RWPE1 (cell line): ENCODE measurements around the gene ZNF329.

Source experiments
- CTCF ChIA-PET: fragments of 350-600 bp; sonication (Branson Sonifier 250); formaldehyde crosslinking; extraction: SDS; loops from one replicate; lab custom pipeline; 2021; lab: Yijun Ruan, JAX
- POLR2A ChIA-PET: fragments of 400-600 bp; formaldehyde crosslinking; extraction: SDS; loops from one replicate; lab custom pipeline; 2020; ENCODE audit warnings: antibody characterized with exemption; ENCODE audit not compliant: low non-redundant PET; lab: Yijun Ruan, JAX
- DNase-seq: peaks from one replicate; pipeline ENCODE4 v3.0.0; 2012; ENCODE audit warnings: low spot score
- H3K27ac ChIP-seq: fragments of 450-650 bp; 2 replicates; pipeline ENCODE4 v1.5.1; 2017
- TF ChIP-seq, protein P1 (sequence below): fragments of 450-650 bp; conservative IDR thresholded peaks from 2 replicates; pipeline ENCODE4 v1.5.1; 2017; ENCODE audit warnings: low read depth, mild to moderate bottlenecking

ZNF329 gene

DNA sequence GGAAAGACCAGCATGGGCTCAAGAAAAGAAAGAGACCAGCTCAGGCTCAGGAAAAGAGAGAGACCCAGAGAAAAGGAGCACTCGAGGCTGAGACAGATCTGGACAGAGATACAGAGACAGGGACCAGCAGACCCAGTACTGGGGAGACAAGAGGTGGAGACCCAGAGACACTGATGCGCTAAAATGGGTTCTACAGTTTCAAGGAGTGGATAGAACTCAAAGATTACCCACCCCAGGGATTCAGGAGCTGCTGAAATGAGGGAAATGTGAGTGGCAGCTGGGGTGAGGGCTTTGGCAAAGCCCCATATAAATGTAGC lies 51.9 kb downstream of the ZNF329 start:
- TF ChIP-seq, protein P1, sequence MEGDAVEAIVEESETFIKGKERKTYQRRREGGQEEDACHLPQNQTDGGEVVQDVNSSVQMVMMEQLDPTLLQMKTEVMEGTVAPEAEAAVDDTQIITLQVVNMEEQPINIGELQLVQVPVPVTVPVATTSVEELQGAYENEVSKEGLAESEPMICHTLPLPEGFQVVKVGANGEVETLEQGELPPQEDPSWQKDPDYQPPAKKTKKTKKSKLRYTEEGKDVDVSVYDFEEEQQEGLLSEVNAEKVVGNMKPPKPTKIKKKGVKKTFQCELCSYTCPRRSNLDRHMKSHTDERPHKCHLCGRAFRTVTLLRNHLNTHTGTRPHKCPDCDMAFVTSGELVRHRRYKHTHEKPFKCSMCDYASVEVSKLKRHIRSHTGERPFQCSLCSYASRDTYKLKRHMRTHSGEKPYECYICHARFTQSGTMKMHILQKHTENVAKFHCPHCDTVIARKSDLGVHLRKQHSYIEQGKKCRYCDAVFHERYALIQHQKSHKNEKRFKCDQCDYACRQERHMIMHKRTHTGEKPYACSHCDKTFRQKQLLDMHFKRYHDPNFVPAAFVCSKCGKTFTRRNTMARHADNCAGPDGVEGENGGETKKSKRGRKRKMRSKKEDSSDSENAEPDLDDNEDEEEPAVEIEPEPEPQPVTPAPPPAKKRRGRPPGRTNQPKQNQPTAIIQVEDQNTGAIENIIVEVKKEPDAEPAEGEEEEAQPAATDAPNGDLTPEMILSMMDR: no peak
- ChIA-PET CTCF (no interaction called here), POLR2A (no interaction called here)
- DNase-seq: no peak
- peak overlapping the region; percentile 64 for H3K27ac ChIP-seq

DNA sequence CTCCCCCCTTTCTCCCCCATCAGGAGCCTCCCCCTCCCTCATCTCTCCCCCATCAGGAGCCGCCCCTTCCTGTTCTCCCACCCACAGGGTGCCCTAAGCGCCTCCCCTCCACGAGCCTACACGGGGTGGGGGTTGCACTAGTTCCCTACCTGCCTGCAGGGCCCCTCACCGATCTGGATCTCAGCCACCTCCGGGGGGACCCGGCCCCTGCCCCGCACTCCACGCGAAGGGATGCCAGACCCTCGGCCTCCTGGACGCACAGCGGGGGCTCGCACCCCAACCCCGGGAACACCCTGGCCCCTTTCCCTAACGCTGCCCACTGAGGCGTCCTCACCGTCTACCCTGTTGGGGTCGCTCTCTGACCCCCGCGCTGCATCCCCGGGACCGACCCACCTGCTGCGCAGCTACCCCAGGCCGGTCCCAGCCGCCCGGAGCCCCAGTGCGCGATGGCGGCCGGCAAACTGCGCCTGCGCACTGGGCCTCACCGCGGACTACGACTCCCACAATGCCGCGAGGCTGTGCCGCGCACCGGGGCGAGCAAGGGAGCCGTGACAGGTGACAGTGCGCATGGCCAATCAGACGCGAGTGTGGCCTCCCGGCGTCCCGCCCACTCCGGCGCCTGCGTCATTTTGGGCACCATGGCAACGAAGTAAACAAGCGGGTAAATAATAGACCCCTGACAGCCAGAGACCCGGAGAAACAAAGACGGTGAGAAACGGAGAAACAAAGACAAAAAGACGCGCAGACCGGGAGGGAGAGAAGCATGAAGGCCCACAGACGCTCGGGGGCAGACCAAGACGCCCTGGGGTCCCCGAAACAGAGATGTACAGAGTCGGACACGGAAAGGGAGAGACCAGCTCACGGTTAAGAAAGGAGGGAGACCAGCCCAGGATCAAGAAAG lies 52.6 kb downstream of the ZNF329 start, which contains the start of gene ZSCAN18:
Gene ZSCAN18, minus strand, starts transcription at position 451 of the 901 bp plus-strand sequence. CDS start 7,964 bp downstream, outside the sequence.
- CTCF ChIA-PET: no interaction called here
- H3K27ac ChIP-seq: peak within 1 kb of the TSS; percentile 64
- TF ChIP-seq, protein P1: no peak
- POLR2A ChIA-PET: no interaction called here
- DNase-seq: peak; percentile 89

DNA sequence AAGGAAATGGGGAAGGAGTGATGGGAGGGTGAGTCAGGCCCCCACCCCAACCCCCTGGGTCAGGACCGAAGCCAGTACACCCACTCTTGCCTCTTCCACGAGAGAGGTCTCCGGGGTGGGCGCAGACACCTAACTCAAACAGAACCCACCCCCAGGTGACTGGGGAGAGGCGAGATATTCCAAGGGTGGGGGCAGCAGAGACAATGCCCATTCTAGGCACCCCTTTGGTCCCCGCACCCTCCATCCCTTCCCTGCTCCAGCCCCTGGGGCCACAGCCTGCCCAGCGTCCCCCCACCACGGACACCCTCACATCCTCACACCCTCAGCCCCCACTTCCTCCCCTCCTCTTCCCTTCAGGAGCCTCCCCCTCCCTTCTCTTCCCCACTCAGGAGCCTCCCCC lies 53.2 kb downstream of the ZNF329 start:
- no peak overlapping the region for H3K27ac ChIP-seq
- CTCF ChIA-PET: no interaction called here
- TF ChIP-seq, protein P1: no peak
- POLR2A ChIA-PET: no interaction called here
- no peak for DNase-seq

DNA sequence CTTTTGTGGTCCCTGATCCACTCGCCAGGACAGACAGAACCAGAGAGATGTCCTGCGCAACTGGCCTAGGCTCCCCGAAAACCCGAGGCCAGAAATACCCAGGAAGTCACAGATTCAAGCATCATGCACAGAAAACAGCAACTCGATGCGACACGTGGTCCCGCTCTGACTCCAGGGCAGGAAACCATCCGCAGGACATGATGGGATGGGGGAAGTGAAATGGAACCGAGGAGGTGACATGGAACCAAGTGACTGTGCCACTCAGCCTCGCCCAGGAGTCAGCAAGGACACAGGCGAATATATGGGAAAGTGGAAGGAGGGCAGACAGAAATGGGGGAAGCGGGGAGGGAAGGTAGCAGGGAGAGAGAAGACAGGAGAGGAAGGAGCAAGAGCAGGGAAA lies 53.7 kb downstream of the ZNF329 start:
- ChIA-PET POLR2A (no interaction called here), CTCF (no interaction called here)
- H3K27ac ChIP-seq: no peak overlapping the region
- no peak for DNase-seq
- TF ChIP-seq, protein P1: no peak

DNA sequence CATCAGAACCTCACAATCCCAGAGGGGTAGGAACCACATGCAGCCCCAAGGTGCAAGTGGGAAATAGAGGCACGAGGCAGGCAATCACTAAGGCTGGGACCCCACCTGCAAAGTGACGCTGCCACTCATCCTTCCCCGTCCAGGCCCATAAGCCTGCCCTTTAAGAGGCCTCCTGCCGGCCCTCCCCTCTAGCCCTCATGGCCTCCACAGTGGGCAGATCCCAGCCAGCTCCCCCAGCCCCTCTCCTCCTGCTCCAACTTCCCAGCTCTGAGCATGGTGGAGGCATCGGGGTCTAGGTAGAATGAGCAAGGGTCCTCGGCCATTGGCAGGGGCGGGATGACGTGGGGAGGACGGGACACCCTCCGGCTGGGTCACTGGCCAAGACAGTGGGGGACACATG lies 55.3 kb downstream of the ZNF329 start:
- POLR2A ChIA-PET: no interaction called here

DNA sequence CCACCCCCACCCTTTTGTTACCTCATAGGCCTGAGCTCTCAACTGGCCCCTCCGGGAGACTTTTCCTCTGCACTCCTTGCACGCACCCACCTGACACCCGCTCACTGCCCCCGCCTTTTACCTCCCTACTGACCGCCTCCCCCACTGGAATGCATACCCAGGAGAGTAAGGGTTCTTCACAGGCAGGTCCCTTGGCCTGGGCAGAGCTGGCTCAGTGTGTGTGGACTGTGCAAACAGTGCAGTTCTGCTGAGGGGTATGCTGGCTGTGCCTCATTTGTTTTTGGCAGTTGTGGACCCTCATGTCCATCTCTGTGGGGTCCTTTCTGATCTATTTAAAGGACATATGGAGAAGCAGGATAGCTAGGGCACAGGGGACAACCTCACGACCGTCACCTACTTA lies 57.5 kb downstream of the ZNF329 start:
- POLR2A ChIA-PET: interaction anchor here (0.6 kb wide), 1 partner anchor 9 kb away, joined by 3 read pairs; no protein-coding TSS in a partner anchor
- TF ChIP-seq, protein P1: no peak
- CTCF ChIA-PET: interaction anchor here (0.5 kb wide), 1 partner anchor 469 kb away, joined by 3 read pairs; no protein-coding TSS in a partner anchor
- H3K27ac ChIP-seq: no peak overlapping the region
- no peak for DNase-seq

More for the DNA sequence above, 55.3 kb downstream of the ZNF329 start:
- TF ChIP-seq, protein P1: no peak
- CTCF ChIA-PET: no interaction called here
- no peak overlapping the region for H3K27ac ChIP-seq
- no peak for DNase-seq
